Caco-2 (cell line): ENCODE data around the gene RIPPLY3. TPM values are rescaled to one million over a fixed set of nuclear protein-coding genes. Genes with fewer than 3 reads are reported as not detected.

Experiments used
- BruUV-seq: library from RNA; stranded (reverse); fragments of 400-500 nt; replicated peaks from 2 replicates; lab custom pipeline; 2021; lab: Mats Ljungman, UMichigan
- CTCF ChIA-PET: fragments of 300-600 bp; sonication (Branson Sonifier 250); formaldehyde crosslinking; loops from one replicate; lab custom pipeline; 2022; ENCODE audit warnings: antibody characterized with exemption; lab: Charles Lee
- POLR2A ChIA-PET: fragments of 300-600 bp; sonication (Branson Sonifier 250); formaldehyde crosslinking; loops from one replicate; lab custom pipeline; 2022; ENCODE audit warnings: antibody characterized with exemption; lab: Charles Lee
- DNase-seq, 2 experiments: peaks; one replicate each; pipeline versions ENCODE4 v3.0.0 to v3.0.0-alpha.2; 2020 to 2022
- H3K27me3 ChIP-seq: replicated peaks from 2 replicates; pipeline ENCODE4 v1.6.0; 2011; ENCODE audit warnings: low read length; ENCODE audit not compliant: control insufficient read depth, insufficient read depth
- H3K36me3 ChIP-seq: 2 replicates; pipeline ENCODE4 v1.5.1; 2011; ENCODE audit warnings: low read length; ENCODE audit not compliant: control insufficient read depth, insufficient read depth
- H3K4me1 ChIP-seq: fragments of 250-450 bp; sonication (Bioruptor Pico); 2 replicates; pipeline ENCODE4 v1.5.1; 2020; ENCODE audit warnings: mild to moderate bottlenecking
- H3K4me3 ChIP-seq: 2 replicates; pipeline ENCODE4 v1.5.1; 2011; ENCODE audit warnings: low read depth, mild to moderate bottlenecking, control low read depth, low read length
- H3K9me3 ChIP-seq: fragments of 250-450 bp; sonication (Bioruptor Pico); 2 replicates; pipeline ENCODE4 v1.5.1; 2020; ENCODE audit warnings: mild to moderate bottlenecking, moderate library complexity
- H3K27ac Mint-ChIP-seq: one replicate; pipeline ENCODE4 v1.8.0; 2022; ENCODE audit warnings: mixed read lengths; ENCODE audit not compliant: unreplicated experiment
- H3K27me3 Mint-ChIP-seq: one replicate; pipeline ENCODE4 v1.8.0; 2022; ENCODE audit warnings: mixed read lengths; ENCODE audit not compliant: insufficient read depth, unreplicated experiment
- H3K36me3 Mint-ChIP-seq: one replicate; pipeline ENCODE4 v1.8.0; 2022; ENCODE audit warnings: mild to moderate bottlenecking, mixed read lengths; ENCODE audit not compliant: insufficient read depth, unreplicated experiment
- H3K4me1 Mint-ChIP-seq: one replicate; pipeline ENCODE4 v1.8.0; 2022; ENCODE audit warnings: low read depth, mixed read lengths; ENCODE audit not compliant: unreplicated experiment
- H3K4me3 Mint-ChIP-seq: one replicate; pipeline ENCODE4 v1.8.0; 2022; ENCODE audit warnings: mild to moderate bottlenecking, moderate library complexity, mixed read lengths; ENCODE audit not compliant: unreplicated experiment
- H3K9me3 Mint-ChIP-seq: one replicate; pipeline ENCODE4 v1.8.0; 2022; ENCODE audit warnings: mixed read lengths; ENCODE audit not compliant: unreplicated experiment
- intact Hi-C: fragments of 100-400 bp; cut with micrococcal nuclease; formaldehyde crosslinking; loops from one replicate; pipeline ENCODE4 v1.10.0; 2022; ENCODE audit not compliant: unreplicated experiment
- total RNA-seq: library from RNA; stranded (reverse); gene quantifications from 2 replicates; pipeline ENCODE4 v1.2.3, GENCODE V29; 2022
- TF ChIP-seq, protein P1 (sequence below), 2 experiments: fragments of 200-600 bp in 1 of 2; IDR thresholded peaks; 1 replicate in 1 of 2; 2 replicates in 1 of 2; pipeline versions ENCODE4 v1.5.1 to v1.8.0; 2011 to 2022; ENCODE audit warnings: antibody characterized with exemption in 1 of 2, control low read depth in 1 of 2, inconsistent platforms in 1 of 2, low read depth in 1 of 2, low read length in 1 of 2, mild to moderate bottlenecking in 1 of 2, moderate library complexity in 1 of 2; ENCODE audit not compliant: insufficient read depth in 1 of 2, severe bottlenecking in 1 of 2, unreplicated experiment in 1 of 2

RIPPLY3 gene
- total RNA-seq, 1 experiment from 2014 or later = 0.91 TPM

DNA sequence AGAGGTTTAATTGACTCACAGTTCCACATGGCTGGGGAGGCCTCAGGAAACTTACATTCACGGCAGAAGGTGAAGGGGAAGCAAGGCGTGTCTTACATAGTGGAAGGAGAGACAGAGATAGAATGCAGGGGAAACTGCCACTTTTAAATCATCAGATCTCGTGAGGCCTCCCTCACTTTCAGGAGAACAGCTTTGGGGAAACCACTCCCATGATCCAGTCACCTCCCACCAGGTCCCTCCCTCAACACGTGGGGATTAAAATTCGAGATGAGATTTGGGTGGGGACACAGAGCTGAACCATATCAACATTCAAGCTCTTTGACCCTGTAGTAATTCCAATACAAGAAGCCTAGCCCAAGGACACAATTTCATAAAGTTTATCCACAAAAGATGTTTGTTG is 52.7 kb downstream of the RIPPLY3 start:
- intact Hi-C loops = no loop called here
- H3K36me3 Mint-ChIP-seq = no peaks in the 10 kb centered on the region
- no peak overlapping the region for H3K27ac Mint-ChIP-seq
- no peaks in the 10 kb centered on the region for H3K27me3 Mint-ChIP-seq
- peaks cover 13% of the 10 kb centered on the region for H3K4me1 ChIP-seq
- H3K4me1 Mint-ChIP-seq = peaks cover 12% of the 10 kb centered on the region
- H3K9me3 ChIP-seq = no peaks in the 10 kb centered on the region
- no peak for DNase-seq
- ChIA-PET CTCF (interaction anchor here (0.5 kb wide), 1 partner anchor 46 kb away, joined by 5 read pairs; no protein-coding TSS in a partner anchor), POLR2A (no interaction called here)
- peaks cover 12% of the 10 kb centered on the region for H3K9me3 Mint-ChIP-seq
- no TSS peak for BruUV-seq
- H3K4me3 Mint-ChIP-seq = no peak overlapping the region
- H3K27me3 ChIP-seq = no peaks in the 10 kb centered on the region
- TF ChIP-seq, protein P1, sequence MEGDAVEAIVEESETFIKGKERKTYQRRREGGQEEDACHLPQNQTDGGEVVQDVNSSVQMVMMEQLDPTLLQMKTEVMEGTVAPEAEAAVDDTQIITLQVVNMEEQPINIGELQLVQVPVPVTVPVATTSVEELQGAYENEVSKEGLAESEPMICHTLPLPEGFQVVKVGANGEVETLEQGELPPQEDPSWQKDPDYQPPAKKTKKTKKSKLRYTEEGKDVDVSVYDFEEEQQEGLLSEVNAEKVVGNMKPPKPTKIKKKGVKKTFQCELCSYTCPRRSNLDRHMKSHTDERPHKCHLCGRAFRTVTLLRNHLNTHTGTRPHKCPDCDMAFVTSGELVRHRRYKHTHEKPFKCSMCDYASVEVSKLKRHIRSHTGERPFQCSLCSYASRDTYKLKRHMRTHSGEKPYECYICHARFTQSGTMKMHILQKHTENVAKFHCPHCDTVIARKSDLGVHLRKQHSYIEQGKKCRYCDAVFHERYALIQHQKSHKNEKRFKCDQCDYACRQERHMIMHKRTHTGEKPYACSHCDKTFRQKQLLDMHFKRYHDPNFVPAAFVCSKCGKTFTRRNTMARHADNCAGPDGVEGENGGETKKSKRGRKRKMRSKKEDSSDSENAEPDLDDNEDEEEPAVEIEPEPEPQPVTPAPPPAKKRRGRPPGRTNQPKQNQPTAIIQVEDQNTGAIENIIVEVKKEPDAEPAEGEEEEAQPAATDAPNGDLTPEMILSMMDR (IDR thresholded peaks at IDR 0.05; ENCODE audit: insufficient read depth in 1 of 2, low read depth in 1 of 2, low read length in 1 of 2, severe bottlenecking in 1 of 2, unreplicated experiment in 1 of 2) = no peak
- no peak overlapping the region for H3K4me3 ChIP-seq
- H3K36me3 ChIP-seq = no peaks in the 10 kb centered on the region

DNA sequence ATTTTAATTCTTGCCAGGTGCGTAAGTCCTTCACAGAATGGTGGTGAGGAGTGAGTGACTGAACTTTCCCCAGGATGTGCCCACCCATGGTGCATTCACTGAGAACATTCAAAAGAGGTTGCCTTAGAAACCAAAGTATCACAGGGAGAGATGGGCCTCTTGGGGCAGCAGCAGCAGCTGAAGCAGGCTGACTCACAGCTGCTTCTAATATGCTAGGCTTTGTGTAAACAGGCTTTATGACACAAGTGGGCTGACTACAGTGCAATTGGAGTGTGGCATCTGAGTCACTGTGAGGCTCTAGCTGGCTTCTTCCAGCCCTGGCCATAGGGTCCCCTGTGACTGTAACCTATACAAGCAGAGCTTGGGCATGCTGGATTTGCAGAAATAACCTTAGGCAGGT is 53.8 kb downstream of the RIPPLY3 start:
- H3K4me1 ChIP-seq = peaks cover 13% of the 10 kb centered on the region
- H3K4me3 ChIP-seq = no peak overlapping the region
- CTCF ChIA-PET = interaction anchor here (0.7 to 1.0 kb wide), 2 partner anchors 9 to 83 kb away, joined by 3 to 4 read pairs; no protein-coding TSS in a partner anchor
- Mint-ChIP-seq H3K4me3 (no peak overlapping the region), H3K4me1 (peaks cover 12% of the 10 kb centered on the region), H3K27ac (peak overlapping the region; percentile 70), H3K9me3 (peaks cover 12% of the 10 kb centered on the region), H3K27me3 (no peaks in the 10 kb centered on the region), H3K36me3 (no peaks in the 10 kb centered on the region)
- POLR2A ChIA-PET = interaction anchor here (0.5 kb wide), 1 partner anchor 9 kb away, joined by 4 read pairs; no protein-coding TSS in a partner anchor
- H3K36me3 ChIP-seq = no peaks in the 10 kb centered on the region
- no peaks in the 10 kb centered on the region for H3K9me3 ChIP-seq
- TF ChIP-seq, protein P1 (IDR thresholded peaks at IDR 0.05; ENCODE audit: insufficient read depth in 1 of 2, low read depth in 1 of 2, low read length in 1 of 2, severe bottlenecking in 1 of 2, unreplicated experiment in 1 of 2) = peak in 1 of 2 experiments; percentile 39
- peak; percentile 73 to 75 for DNase-seq
- no peaks in the 10 kb centered on the region for H3K27me3 ChIP-seq
- no TSS peak for BruUV-seq
- intact Hi-C loops = loop anchor here (1.0 kb wide), 1 partner anchor 12 kb away; no protein-coding TSS in a partner anchor

DNA sequence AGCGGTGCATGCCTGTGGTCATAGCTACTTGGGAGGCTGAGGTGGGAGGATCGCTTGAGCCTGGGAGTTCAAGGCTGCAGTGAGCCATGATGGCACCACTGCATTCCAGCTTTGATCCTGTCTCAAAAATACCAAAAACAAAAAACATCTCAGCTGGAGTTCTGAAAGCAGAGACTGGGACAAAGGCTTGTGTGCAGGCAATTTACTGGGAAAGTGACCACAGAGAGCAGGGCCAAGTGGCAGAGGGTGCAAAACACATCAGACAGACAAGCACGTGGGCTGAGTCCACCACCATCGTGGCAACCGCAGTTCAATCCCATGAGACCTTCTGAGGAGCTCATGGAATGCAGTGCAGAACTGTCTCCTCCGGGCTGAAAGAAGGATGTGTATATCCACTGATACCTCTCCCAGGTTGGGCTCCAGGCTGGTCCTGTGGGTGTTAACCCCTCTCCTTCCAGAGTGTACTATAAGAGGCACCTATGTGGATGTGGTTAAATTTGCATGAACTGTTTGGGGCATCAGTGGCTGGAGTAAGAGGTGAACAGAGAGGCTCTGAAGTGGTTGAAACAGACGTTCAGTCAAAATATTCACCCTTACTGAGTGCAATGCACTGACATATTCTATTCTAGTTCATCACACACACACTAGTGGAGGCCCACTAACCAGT is 55.6 kb downstream of the RIPPLY3 start:
- ChIA-PET POLR2A (no interaction called here), CTCF (no interaction called here)
- Mint-ChIP-seq H3K27ac (no peak overlapping the region), H3K9me3 (no peaks in the 10 kb centered on the region), H3K4me3 (no peak overlapping the region), H3K27me3 (no peaks in the 10 kb centered on the region), H3K36me3 (no peaks in the 10 kb centered on the region), H3K4me1 (peaks cover 12% of the 10 kb centered on the region)
- Histone ChIP-seq H3K4me3 (no peak overlapping the region), H3K27me3 (no peaks in the 10 kb centered on the region), H3K4me1 (peaks cover 13% of the 10 kb centered on the region), H3K36me3 (no peaks in the 10 kb centered on the region), H3K9me3 (no peaks in the 10 kb centered on the region)
- intact Hi-C loops = no loop called here
- BruUV-seq = no TSS peak
- TF ChIP-seq, protein P1 (IDR thresholded peaks at IDR 0.05; ENCODE audit: insufficient read depth in 1 of 2, low read depth in 1 of 2, low read length in 1 of 2, severe bottlenecking in 1 of 2, unreplicated experiment in 1 of 2) = no peak
- no peak for DNase-seq
